Panc1 (cell line): Measurements from ENCODE around the gene C1orf226.

Experiments used
- CTCF ChIP-seq: fragments of 450-650 bp; IDR thresholded peaks from 2 replicates; pipeline ENCODE4 v1.5.1; 2017; ENCODE audit warnings: mild to moderate bottlenecking
- POLR2AphosphoS5 ChIP-seq: IDR thresholded peaks from 2 replicates; pipeline ENCODE4 v1.6.1; 2012; ENCODE audit warnings: mild to moderate bottlenecking, low read depth, low read length, moderate library complexity
- REST ChIP-seq, 2 experiments: IDR thresholded peaks; 2 replicates each; pipeline ENCODE4 v1.6.1; 2011 to 2012; ENCODE audit warnings: low read depth in 2 of 2, control low read depth in 1 of 2, low read length in 1 of 2, mild to moderate bottlenecking in 1 of 2, moderate library complexity in 1 of 2; ENCODE audit not compliant: insufficient read depth in 1 of 2
- SIN3A ChIP-seq: IDR thresholded peaks from 2 replicates; pipeline ENCODE4 v1.6.1; 2012; ENCODE audit warnings: low read depth, mild to moderate bottlenecking, low read length, moderate library complexity, borderline replicate concordance; ENCODE audit not compliant: insufficient read depth
- TCF7L2 ChIP-seq: IDR thresholded peaks from 2 replicates; pipeline ENCODE4 v1.6.1; 2011; ENCODE audit warnings: mild to moderate bottlenecking, low read depth, low read length, inconsistent platforms

GRCh38 chr1:162416909-162417308, 35.4 kb downstream of the C1orf226 start:
- TF ChIP-seq CTCF (no peak), REST (IDR thresholded peaks at IDR 0.05; ENCODE audit: insufficient read depth in 1 of 2, low read depth in 2 of 2, low read length in 1 of 2) (no peak), POLR2AphosphoS5 (no peak), SIN3A (no peak), TCF7L2 (no peak)
